GM19455 (cell line): ENCODE measurements around the gene MYBPH.

Experiments
- ATAC-seq: cut with Tn5 transposase; IDR thresholded peaks from one replicate; pipeline ENCODE4 v1.9.1; 2021; ENCODE audit not compliant: unreplicated experiment

MYBPH gene

DNA sequence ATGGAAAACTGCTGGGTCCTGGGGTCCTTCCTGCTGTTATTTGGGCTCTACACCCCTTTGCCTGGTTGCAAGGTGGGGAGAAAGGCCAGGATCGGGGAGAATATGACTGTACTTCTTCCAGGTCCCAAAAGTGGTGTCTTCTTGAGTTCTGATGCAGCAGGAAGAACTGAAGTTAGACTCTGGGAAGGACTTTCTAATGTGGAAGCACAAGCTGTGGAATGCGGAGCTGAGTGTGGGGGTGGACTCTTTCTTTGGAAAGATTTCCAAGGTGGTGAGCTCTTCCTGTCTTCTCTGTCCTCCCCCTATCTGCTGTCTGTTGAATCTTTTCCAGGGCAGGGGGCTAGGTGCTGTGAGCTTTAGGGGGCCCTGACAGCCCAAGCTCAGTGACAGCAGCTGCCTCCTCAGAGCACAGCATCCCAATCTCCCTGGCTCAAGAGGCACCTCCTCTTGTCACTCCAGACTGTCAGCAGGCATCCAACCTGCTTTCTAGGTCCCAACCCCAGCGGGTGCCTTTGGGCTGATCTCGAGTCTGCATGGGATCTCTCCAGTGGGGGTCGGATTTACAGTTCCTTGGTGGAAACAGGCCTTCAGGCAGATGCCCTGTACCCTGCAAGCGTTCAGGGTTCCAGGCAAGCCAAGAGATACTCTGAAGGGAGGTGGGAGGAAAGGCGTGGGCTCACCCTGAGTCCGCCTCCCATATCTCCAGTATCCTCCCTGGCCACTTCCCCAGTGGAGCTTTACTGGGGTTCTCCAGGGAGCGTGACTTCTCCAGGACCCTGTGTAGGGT, 24.9 kb downstream of the MYBPH start:
- no peak for ATAC-seq

DNA sequence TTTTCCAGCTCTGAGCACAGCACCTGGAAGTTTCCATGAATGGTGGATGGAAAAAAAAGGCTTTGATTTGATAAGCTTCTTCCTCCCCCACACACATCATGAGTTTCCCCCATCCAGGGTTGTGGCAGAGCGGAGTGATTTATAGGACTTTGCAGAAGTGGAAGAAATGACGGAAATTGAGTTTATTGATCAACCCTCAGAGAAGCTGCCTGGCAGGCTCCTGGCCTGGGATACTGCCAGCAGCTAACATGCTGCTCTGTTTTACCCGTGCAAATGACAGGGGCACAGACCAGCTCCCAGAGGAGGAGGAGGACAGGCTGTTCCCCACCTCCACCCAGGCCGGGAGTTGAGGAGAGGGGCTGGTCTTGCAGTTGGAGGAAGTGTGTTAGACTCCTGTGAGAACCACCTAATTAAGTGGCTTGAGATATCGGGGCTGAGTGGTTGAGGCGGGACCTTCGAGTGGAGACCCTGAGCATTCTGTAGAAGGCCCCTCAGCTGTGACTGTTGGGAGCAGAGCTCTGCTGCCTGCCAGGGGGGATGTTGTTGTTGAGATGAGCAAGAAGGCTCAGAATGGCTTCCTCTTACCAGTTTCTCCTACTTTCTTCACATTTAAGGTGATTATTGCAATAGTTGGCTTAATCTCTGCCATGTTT, 26.3 kb downstream of the MYBPH start:
- no peak for ATAC-seq

DNA sequence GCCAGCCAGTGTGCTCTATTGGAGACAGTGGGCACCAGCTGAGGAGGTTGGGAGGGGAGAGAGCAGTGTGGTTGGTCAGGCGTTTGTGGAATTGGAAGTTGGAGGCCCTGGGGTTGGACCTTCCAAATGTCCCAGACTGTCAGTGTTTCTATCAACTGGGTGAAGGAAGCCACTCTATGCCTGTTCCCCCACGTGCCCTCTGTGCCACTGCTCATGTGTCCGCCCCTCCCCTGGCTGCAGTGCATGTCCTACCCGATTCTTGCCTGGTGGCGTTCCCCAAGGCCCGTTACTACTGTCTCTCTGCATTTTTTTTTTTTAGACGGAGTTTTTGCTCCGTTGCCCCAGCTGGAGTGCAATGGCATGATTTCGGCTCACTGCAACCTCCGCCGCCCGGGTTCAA, 27.0 kb downstream of the MYBPH start:
- no peak for ATAC-seq

DNA sequence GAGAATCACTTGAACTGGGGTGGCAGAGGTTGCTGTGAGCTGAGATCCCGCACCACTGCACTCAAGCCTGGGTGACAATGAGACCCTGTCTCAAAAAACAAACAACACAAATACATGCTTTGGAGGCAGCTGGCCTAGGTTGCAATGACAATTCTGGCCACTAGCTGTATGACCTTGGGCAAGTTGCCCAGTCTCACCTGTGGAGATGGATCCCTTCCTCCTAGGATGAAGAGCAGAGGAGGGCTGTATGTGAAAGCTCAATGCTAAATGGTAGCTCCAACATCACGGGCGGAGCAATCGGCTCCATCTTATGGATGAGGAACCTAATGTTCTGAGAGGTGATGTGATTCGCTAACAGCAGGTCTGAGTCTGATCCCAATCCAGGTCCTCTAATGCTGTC, 27.5 kb downstream of the MYBPH start:
- no peak for ATAC-seq

DNA sequence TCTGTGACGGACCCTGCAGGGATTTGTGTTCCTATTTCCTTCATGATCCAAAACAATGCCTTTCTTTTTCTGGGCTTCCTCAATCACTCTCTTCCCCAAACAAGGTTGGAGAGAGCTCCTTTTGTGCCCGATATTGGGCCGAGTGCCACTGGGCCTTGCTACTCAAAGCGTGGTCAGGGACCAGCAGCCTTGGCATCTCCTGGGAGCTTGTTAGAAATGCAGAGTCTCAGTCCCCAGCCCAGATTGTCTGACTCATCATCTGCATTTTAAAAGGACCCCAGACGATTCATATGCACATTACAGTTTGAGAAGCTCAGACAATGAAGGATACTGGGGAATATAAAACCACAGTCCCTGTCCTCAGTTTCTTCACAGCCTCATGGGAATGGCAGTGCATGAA, 28.2 kb downstream of the MYBPH start:
- no peak for ATAC-seq

DNA sequence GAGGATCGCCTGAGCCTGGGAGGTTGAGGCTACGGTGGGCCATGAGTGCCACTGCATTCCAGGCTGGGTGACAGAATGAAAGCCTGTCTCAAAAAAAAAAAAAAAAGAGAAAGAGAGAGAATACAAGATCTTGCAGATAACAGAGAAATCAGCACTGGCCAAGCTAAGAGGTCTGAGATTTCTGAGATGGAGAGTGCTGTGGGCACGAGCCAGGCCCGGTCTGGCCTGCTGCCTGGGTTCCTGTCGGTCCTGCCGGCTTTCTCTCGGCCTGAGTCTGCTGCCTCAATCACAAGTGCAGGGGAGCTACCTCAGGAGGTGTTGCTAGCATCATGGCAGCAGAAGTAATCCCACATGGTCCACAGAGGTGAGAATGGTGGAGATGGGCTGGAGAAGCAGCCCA, 29.1 kb downstream of the MYBPH start:
- no peak for ATAC-seq

DNA sequence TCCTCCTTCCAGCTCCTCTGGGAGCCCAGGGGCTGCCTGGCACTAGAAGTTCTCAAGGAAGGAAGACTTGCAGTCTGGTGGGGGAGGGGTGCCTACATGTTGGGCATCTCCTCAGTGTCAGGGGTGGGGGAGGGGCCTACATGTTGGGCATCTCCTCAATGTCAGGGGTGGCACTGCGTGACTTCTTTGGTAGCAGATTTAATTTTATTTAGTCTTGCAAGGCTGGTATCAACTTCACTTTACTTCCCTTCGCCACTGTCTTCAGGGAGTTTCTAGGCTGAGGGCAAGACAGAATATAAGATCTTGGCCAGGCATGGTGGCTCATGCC, 29.6 kb downstream of the MYBPH start:
- ATAC-seq = no peak

DNA sequence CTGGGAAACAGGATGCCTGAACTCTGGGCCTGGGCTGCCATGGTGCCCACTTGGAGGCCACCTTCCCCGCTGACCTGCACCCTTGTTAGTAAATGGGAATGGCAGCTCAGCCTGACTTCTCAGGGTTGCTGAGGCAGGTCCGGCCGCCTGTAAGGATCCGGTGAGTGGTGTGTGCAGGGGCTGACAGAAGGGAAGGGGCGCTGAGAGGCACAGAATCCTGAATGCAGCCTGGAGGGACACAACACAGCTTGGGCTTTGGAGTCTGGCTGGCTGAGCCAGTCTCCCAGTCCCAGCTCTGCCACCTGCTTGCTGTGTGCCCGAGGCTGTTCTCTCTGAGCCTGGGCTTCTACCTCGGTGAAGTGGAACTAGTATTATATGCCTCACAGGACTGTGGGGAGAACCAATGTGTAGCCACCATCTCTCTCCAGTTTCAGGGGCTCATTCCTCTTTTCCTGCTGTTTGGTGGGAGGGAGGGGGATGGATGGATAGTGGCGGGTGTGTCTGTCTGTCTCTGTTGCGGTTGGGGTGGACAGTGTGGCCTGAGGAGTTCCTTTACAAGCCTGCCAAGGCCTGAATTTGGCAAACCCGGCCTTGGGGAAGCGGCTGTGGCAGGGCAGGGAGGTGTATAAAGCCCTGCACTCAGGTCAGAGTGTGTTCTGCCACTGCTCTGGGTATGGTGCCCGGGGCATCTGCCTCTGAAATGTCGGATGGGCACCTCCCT, 30.1 kb downstream of the MYBPH start:
- ATAC-seq = no peak

DNA sequence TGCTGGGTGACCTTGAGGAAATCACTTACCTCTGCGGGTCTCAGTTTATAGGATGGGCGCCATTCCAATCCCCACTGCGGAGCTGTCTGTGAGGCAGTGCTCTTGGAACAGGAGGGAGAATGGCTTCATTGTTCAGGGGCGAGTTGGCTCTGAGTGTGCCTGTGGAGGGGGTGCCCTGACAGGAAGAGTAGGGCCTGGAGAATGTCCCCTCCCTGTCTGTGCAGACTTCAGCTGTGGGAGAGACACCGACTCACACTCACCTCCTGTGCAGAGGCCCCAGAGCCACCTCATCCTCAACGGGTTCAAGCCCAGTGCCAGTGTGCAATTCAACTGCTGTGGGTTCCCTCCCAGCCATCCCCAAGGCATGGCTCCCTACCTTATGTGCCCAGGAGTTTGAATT, 31.0 kb downstream of the MYBPH start:
- no peak for ATAC-seq

DNA sequence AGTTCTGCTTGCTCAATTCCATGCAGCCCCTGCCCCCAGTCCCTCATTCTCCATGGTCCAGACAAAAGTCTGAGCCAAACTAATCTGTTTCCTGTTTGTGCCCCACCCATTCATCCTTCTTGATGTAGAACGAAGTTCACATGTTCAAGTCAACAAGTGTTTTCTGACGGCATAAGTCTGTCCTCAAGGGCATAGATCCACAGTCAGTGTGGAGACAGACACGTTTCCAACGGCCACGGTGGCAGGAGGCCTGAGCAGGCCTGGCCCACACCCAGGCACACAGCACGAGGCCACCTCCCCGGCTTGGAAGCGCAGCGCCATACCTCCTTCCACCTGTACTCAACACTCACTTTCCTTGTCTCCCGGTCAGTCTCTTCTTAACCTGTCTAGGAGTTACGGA, 32.0 kb downstream of the MYBPH start:
- ATAC-seq = no peak

DNA sequence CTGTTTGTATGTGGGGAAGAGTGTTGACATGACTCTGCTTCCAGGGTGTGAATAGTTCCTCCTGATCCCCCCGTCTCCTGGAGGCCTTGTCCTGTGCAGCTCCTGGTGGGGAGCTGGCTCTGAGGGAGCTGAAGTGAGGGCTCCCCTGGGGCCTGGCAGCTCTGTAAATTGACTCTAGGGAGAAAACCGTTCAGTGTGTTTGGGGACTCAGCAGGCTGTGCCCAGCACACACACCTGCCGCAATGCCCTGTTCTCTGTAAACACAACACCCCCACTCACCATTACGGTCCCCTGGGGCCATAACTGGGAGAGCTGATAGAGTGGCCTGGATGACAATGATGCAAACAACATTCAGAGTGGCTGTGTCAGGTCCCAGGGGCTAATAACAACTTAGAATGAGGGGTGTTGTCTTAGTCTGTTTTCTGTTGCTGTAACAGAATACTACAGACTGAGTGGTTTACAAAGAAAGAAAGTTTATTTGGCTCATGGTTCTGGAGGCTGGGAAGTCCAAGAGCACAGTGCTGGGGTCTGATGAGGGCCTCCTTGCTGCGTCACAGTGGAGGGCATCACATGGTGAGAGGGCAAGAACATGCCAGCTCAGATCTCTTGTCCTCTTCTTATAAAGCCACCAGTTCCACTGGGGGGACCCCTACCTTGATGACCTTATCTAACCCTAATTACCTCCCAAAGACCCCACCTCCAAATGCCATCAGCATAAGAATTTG, 32.8 kb downstream of the MYBPH start:
- no peak for ATAC-seq

DNA sequence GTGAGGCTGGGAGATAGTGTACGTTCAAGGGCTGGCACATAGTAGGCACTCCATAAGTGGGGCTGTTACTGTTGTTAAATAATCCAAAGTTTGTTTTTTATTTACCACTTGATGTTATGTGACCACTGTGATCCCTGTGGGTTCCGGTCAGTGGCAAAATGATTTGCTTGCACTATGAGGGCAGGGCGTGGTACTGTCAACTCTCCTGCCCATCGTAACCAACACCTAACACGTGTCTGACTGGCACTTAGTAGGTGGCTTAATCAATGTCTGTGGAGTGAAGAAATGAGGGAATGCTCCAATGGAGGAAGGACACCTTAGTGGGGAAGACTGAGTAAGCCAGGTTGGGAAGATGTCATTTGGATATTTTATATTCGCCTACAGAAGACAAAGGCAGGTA, 33.5 kb downstream of the MYBPH start:
- no peak for ATAC-seq

DNA sequence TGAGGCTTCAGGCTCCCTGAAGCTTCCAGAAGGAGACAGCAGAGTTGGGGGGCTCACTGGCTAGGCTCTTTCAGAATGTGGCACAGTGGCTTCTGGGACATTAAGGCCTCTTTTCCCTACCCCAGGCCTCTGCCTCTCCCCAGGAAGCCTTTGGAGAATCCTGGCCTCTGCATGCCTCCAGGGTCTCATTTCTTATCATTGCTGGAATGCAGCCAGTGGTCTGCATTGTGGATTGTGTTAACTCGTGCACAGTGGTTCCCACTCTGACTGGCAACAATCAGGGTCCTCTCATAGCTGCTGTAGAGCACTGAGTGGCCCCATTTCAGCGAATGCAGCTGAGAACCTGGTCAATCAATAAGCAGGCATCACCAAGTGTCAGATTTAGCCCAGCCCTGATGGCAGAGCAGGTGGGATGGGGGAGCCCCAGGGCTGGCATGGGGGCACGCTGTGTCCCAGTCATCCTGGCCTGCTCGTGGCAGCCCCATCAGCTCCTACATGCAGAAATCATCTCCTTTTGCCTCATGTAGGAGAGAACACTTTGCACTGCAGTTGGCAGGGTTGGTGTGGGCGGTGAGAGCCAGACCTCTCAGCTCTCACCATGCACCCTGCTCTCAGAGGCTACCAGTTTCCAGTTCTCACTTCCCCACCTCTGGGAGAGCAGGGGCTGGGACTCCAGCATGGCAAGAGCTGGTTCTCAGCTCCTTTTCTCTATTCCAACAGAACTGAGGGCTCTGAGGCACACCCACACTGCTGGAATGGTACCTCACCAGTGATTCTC, 34.7 kb downstream of the MYBPH start:
- no peak for ATAC-seq

DNA sequence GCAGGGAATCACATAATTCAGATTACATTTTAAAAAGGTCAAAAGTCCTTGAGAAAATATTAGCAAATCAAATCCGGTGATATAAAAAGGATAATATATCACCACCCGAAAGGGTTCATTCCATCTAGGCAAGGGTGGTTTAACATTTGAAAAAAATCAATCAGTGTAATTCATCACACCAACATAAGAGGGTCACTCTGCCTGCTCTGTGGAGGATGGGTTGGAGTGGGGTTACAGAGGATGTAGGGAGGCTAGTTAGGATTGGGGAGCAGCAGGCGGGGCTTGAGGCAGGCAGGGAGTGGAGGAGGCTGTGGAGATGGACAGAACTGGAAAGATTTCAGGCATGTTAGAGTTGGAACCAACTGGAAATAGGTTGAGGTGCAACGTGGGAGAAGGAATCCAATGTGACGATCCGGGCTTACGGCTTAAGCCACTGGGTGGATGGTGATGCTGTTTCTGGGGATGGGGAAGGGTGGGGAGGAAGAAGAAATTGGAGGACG, 35.6 kb downstream of the MYBPH start:
- ATAC-seq = no peak

DNA sequence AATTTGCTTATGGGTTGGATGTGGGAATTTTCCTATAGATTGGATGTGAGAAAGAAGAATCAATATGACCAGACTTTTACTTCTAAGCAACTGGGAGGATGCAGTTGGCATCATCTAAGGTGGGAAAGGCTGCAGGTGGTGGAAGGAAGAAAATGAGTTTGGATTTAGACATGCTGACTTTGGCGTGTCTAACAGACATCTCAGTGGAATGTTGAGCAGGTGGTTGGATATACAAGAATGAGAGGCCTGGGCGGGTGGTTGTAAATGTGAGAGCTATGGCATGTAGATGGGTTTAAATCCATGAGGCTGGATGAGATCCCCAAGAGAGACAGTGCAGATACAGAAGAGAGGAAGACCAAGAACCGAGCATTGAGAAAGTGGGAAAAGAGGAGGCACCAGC, 37.6 kb downstream of the MYBPH start:
- no peak for ATAC-seq

DNA sequence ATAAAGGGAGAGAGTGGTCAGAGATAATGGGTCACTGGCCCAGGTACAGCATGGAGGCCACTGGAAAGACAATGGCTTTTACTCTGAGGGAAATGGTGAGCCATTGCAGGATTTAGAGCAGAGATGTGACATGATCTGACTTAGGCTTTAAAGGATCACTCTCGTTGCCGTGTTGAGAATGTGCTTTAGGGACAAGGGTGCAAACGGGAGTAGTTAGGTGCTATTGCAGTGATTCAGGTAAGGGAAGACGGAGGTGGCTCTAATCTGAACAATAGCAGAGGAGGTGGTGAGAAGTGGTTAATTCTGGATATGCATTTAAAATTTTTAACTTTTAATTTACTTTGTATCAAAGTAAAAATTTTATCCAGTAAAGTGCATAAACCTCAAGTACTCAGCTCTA, 38.3 kb downstream of the MYBPH start:
- ATAC-seq = no peak

DNA sequence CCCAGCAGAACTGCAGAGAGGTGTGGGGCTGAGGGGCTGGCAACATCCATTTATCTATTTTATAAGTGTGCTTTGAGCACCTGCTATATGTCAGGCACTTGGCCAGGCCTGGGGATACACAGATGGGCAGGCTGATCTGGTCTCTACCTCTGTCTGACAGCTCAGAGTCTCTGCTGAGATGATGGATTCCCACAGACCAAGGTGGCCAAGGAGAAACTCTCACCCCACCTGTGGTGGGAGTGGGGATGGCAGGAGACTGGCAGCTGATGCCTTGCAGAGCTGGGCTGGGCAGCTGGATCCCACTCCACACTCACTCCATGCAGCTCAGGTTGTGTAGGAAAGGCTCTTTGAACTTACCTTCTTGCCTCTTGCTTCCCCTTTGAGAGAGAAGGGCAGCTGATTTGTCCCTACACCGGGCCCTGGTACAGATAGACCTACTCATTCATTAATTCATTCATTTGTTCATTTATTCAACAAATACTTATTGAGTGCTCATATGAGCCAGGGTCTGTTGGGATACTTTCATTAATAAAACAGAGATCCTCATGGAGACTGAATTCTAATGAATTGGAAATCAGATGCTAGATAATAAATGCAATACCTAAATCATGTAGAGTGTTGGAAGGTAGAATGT, 39.1 kb downstream of the MYBPH start:
- no peak for ATAC-seq

DNA sequence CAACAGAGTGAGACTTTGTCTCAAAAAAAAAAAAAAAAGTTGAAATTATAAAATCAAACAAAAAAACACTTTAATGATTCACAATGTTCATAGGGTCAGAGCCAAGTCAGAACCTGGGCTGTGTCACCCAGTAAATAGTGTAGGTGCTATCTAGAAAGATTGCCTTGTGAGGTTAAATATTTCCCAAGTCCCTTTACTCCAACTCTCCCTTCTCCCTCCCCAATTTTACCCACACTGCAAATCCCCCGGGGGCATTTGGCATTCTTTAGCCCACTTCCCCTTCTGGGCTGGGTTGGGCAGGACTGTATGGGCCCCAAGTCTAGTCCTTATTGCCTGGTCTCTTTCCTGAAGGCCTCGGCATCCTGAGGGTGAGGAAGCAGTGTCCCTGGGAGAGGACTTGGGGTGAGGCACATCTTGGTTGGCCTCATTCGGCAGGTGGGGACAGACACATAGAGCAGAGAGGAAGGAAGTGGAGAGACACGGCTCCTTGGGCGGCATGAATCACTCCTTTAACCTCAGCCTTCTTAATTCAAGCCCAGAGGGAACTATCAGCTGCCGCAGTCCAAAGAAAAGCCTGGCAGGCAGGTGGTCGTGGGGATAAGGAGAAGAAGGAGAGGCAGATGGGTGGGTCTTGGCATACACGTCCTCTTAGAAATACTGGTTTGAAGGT, 39.9 kb downstream of the MYBPH start:
- ATAC-seq = no peak

DNA sequence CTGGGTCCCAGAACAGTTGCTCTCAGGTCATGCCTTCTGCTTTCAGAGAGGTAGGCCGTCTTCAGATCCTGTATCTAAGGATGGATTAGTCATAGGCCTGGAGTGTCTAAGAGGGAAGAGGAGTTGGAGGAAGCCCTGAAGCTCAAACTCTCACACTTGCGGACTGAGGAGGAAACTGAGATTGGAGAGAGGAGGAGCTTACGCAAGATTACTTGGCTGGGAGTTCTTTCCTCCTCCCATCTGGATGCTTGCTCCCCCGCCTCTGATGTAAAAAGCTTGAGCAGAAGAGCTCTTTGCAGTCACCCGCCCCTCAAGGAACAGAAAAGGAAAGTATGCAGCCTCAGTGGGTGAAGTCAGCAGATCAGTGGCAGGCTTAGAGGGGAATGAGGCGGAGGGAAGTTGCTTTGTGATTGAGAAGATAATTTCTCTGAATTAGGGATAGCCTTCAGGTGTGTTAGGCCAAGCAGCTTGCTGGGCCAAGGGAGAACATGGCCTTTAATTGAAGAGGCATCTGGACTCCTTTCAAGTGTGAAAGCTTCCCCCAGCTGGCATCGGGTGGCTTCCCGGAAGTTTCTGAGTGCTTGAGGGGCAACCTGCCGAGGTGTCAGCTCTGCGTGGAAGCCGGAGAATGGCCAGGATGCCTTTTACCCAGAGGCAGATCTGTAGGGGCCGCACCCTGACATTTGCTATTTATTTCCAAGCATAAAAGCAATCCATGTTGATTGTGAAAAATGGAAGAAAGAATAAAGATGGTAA, 41.5 kb downstream of the MYBPH start:
- ATAC-seq = no peak
